Thyroid gland (tissue), 4 donors: ENCODE data around the gene ADAMTS14.

Experiments used
- POLR2A ChIP-seq, 2 donors: fragments of 450-650 bp; IDR thresholded peaks; one replicate each; pipeline ENCODE4 v1.6.1; 2017; ENCODE audit warnings: antibody characterized with exemption in 2 of 2, mild to moderate bottlenecking in 2 of 2, moderate library complexity in 1 of 2
- TF ChIP-seq, protein P1 (sequence below), 6 experiments: fragments of 200-600 bp in 3 of 6; fragments of 450-650 bp in 3 of 6; sonication (generic) in 3 of 6; IDR thresholded peaks; one replicate each; pipeline ENCODE4 v1.5.1; 2016 to 2019; ENCODE audit warnings: antibody characterized with exemption in 6 of 6, mild to moderate bottlenecking in 2 of 6, inconsistent platforms in 1 of 6, moderate library complexity in 1 of 6

DNA sequence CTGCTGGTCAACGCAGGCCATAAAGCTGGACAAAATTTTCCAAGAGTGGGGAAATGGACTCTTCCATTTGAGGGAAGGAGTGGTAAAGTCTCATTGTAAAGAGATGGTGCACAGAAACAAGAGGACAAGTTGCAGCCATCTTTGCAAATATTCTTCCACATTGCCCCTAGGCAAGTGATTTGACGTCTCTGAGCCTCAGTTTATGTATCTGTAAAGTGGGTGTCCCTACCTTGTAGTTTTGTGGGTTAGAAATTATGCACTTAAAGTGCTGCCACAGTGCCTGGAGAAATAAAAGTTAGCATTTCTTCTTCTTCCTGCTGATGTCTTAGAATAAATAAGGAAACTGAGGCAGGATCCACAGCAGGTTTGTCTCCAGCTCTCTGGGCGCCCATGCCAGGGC, 12.1 kb downstream of the ADAMTS14 start:
- no peak for TF ChIP-seq POLR2A (IDR thresholded peaks at IDR 0.05)
- TF ChIP-seq, protein P1, sequence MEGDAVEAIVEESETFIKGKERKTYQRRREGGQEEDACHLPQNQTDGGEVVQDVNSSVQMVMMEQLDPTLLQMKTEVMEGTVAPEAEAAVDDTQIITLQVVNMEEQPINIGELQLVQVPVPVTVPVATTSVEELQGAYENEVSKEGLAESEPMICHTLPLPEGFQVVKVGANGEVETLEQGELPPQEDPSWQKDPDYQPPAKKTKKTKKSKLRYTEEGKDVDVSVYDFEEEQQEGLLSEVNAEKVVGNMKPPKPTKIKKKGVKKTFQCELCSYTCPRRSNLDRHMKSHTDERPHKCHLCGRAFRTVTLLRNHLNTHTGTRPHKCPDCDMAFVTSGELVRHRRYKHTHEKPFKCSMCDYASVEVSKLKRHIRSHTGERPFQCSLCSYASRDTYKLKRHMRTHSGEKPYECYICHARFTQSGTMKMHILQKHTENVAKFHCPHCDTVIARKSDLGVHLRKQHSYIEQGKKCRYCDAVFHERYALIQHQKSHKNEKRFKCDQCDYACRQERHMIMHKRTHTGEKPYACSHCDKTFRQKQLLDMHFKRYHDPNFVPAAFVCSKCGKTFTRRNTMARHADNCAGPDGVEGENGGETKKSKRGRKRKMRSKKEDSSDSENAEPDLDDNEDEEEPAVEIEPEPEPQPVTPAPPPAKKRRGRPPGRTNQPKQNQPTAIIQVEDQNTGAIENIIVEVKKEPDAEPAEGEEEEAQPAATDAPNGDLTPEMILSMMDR (IDR thresholded peaks at IDR 0.05): no peak
